AG04449 (cell line): ENCODE measurements around the gene RPS18.
"Not testable (repeated sequence)": the region's sequence is repeated elsewhere in the genome, so short reads cannot be mapped to it uniquely, and the experiment has no call there.

Experiments used
- CTCF ChIA-PET: fragments of 350-600 bp; formaldehyde crosslinking; extraction: SDS; loops from one replicate; lab custom pipeline; 2021; ENCODE audit warnings: antibody characterized with exemption; lab: Yijun Ruan, JAX
- POLR2A ChIA-PET: fragments of 400-600, 350-600 bp; formaldehyde crosslinking; extraction: SDS; loops from one replicate; lab custom pipeline; 2020; ENCODE audit warnings: antibody characterized with exemption, inconsistent platforms; lab: Yijun Ruan, JAX
- DNase-seq: peaks from one replicate; pipeline ENCODE4 v3.0.0-alpha.2; 2010; ENCODE audit warnings: low read depth, low spot score
- H3K4me3 ChIP-seq: 2 replicates; pipeline ENCODE4 v1.5.1; 2011; ENCODE audit warnings: low read depth, mild to moderate bottlenecking, control low read depth, low read length
- CTCF ChIP-seq: IDR thresholded peaks from one replicate; pipeline ENCODE4 v1.5.1; 2011; ENCODE audit warnings: mild to moderate bottlenecking, moderate library complexity, low read length, control low read depth, inconsistent platforms; ENCODE audit not compliant: insufficient read depth; ENCODE audit errors: missing control alignments

RPS18 gene

GRCh38 chr6:33271468-33272274 is at the start of gene RPS18, which contains the start of gene VPS52:
TSS of gene RPS18 (plus strand) at chr6:33272075. CDS start at chr6:33272120, 45 bp downstream.
TSS of gene VPS52 (minus strand) at chr6:33271876. CDS start at chr6:33271675, 201 bp downstream.
- CTCF ChIA-PET = interaction anchor here (1.1 to 4.4 kb wide), 5 partner anchors 13 to 74 kb away, joined by 3 to 29 read pairs (median 4); partner anchors contain the start of genes PFDN6 and WDR46
- H3K4me3 ChIP-seq = peak within 1 kb of the TSS; percentile 93
- DNase-seq = peak; percentile 96
- no peak for TF ChIP-seq CTCF
- POLR2A ChIA-PET = interaction anchor here (0.6 to 1.9 kb wide), 12 partner anchors 8 to 1538 kb away, joined by 3 to 37 read pairs (median 6); partner anchors contain the start of genes PFDN6, RGL2 and WDR46

- H3K4me3 ChIP-seq, POLR2A ChIA-PET, DNase-seq: not testable (repeated sequence)
- CTCF ChIA-PET = interaction anchor here (1.5 to 4.9 kb wide), 2 partner anchors 22 to 212 kb away, joined by 3 to 13 read pairs; no protein-coding TSS in a partner anchor
These were observed 45.3 kb upstream of the RPS18 start for GRCh38 chr6:33226503-33227120.

GRCh38 chr6:33235221-33235634 is 36.6 kb upstream of the RPS18 start:
- H3K4me3 ChIP-seq = no peak overlapping the region
- ChIA-PET POLR2A (no interaction called here), CTCF (interaction anchor here (1.3 to 1.4 kb wide), 2 partner anchors 10 to 74 kb away, joined by 3 to 9 read pairs; no protein-coding TSS in a partner anchor)

GRCh38 chr6:33236328-33236727 is 35.5 kb upstream of the RPS18 start:
- ChIA-PET POLR2A (interaction anchor here (0.6 kb wide), 1 partner anchor 1652 kb away, joined by 3 read pairs; no protein-coding TSS in a partner anchor), CTCF (interaction anchor here (0.9 kb wide), 1 partner anchor 12 kb away, joined by 6 read pairs; no protein-coding TSS in a partner anchor)
- H3K4me3 ChIP-seq = no peak overlapping the region
- no peak for TF ChIP-seq CTCF
- DNase-seq = no peak

More at GRCh38 chr6:33235221-33235634, 36.6 kb upstream of the RPS18 start:
- DNase-seq = no peak
- TF ChIP-seq CTCF = no peak

- no peak for TF ChIP-seq CTCF
- POLR2A ChIA-PET = no interaction called here
- no peak overlapping the region for H3K4me3 ChIP-seq
- CTCF ChIA-PET = interaction anchor here (0.9 kb wide), 1 partner anchor 12 kb away, joined by 6 read pairs; no protein-coding TSS in a partner anchor
- no peak for DNase-seq
These were observed 35.0 kb upstream of the RPS18 start for GRCh38 chr6:33236852-33237251.

- TF ChIP-seq CTCF = no peak
- no peak overlapping the region for H3K4me3 ChIP-seq
- DNase-seq = no peak
- CTCF ChIA-PET = interaction anchor here (0.6 to 1.9 kb wide), 5 partner anchors 9 to 353 kb away, joined by 3 to 4 read pairs (median 3); no protein-coding TSS in a partner anchor
- POLR2A ChIA-PET = interaction anchor here (0.6 kb wide), 1 partner anchor 43 kb away, joined by 3 read pairs; no protein-coding TSS in a partner anchor
These were observed 34.1 kb upstream of the RPS18 start for GRCh38 chr6:33237741-33238140.
